Fibroblast of villous mesenchyme (primary cell): ENCODE data around the gene AXIN2. TPM values are rescaled to one million over a fixed set of nuclear protein-coding genes. Genes with fewer than 3 reads are reported as not detected.

Source experiments
- DNase-seq: peaks from one replicate; pipeline ENCODE4 v3.0.0-alpha.2; 2010; ENCODE audit warnings: low read depth
- H3K4me3 ChIP-seq: 2 replicates; pipeline ENCODE4 v1.5.1; 2011; ENCODE audit warnings: low read depth, mild to moderate bottlenecking, low read length
- total RNA-seq: library from RNA; depleted of rRNA; stranded (reverse); fragments of >200 nt; gene quantifications from 2 replicates; pipeline ENCODE4 v1.2.3, GENCODE V29; 2012
- TF ChIP-seq, protein P1 (sequence below): IDR thresholded peaks from 2 replicates; pipeline ENCODE4 v1.5.1; 2012; ENCODE audit warnings: low read depth, mild to moderate bottlenecking, low read length; ENCODE audit not compliant: insufficient read depth

Gene AXIN2
- total RNA-seq, 1 donor: 1.3 TPM

DNA sequence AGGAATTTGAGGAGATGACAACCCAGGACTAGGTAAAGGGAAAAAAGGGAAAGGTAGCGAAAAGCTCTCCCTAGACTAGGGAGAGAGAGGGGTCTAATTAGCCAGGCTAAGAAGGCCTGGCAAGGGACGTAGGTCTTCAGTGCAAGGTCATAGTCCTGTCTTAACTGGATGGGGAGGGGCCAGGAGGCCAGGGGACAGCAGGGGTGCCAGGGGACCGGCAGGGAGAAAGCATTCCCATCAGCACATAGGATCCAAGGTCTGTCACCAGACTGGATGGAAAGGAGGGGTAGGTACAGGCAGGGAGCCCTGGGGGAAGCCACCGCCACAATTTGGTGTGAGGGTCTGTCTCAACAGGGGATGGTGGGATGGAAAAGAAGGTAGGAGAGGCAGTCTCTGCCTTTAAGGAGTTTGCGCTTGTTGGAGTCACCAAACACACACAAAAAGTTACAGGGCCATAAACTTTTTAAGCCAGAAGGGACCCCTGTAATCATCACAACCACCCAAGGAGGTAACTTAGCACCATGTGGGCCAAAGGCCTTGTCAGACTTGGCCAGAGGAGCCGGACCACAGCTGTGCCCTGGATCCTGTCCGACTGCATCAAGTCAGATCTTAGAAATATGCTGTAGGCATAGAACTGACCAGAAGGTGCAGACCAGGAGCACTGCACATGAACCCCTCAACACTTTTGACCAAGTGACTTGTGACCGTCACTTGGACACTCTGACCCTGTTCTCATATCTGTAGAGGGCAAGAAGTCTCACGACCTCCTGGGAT lies 10.0 kb downstream of the AXIN2 start:
- TF ChIP-seq, protein P1, sequence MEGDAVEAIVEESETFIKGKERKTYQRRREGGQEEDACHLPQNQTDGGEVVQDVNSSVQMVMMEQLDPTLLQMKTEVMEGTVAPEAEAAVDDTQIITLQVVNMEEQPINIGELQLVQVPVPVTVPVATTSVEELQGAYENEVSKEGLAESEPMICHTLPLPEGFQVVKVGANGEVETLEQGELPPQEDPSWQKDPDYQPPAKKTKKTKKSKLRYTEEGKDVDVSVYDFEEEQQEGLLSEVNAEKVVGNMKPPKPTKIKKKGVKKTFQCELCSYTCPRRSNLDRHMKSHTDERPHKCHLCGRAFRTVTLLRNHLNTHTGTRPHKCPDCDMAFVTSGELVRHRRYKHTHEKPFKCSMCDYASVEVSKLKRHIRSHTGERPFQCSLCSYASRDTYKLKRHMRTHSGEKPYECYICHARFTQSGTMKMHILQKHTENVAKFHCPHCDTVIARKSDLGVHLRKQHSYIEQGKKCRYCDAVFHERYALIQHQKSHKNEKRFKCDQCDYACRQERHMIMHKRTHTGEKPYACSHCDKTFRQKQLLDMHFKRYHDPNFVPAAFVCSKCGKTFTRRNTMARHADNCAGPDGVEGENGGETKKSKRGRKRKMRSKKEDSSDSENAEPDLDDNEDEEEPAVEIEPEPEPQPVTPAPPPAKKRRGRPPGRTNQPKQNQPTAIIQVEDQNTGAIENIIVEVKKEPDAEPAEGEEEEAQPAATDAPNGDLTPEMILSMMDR: no peak
- H3K4me3 ChIP-seq: no peak overlapping the region
- DNase-seq: no peak

DNA sequence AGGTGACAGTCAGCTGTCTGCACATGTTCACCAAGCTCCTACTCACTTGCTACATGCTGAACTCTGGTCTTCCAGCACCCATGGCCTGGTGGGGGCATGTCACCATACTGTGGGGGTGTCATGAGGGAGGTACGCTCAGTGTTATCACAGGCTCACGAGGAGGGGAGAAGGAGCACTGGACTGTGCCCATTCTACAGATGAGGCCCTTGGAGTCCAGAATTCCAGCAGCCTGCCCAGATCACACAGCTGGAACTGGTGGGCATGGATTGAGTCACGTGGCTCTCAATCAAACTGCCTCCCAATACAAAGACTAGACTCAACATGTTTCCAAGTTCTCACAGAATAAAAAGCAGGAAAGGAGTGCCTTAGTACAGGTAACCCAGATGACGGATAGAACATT lies 10.7 kb downstream of the AXIN2 start:
- TF ChIP-seq, protein P1: no peak
- no peak overlapping the region for H3K4me3 ChIP-seq
- no peak for DNase-seq

DNA sequence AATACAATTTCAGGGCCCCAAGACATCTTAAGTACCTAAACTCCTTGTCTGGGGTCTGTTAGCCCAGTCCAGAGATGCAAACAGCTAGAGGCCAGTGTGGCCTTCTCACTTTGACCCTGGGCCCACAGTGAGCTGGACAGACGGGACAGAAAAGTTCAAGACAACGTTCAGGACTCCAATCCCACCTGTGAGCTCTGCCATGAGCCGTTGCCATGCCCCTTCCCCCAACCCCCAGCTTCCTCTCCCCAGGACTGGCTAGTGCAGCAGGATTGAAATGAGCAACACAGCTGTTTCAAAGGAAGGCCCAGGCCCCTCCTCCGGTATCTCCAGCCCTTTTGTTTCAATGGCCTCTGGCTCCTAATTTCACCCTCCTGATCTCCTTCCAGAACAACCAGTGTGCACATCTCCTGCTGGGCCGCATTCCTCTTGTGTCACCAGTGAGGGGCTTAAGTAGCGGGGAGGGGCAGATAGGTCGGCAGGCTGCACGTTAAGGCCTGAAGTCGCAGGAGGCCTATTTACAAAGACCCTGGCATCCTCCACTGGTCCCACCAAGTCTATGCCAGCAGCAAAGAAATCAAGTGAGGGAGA lies 11.3 kb downstream of the AXIN2 start:
- H3K4me3 ChIP-seq: no peak overlapping the region
- DNase-seq: no peak

DNA sequence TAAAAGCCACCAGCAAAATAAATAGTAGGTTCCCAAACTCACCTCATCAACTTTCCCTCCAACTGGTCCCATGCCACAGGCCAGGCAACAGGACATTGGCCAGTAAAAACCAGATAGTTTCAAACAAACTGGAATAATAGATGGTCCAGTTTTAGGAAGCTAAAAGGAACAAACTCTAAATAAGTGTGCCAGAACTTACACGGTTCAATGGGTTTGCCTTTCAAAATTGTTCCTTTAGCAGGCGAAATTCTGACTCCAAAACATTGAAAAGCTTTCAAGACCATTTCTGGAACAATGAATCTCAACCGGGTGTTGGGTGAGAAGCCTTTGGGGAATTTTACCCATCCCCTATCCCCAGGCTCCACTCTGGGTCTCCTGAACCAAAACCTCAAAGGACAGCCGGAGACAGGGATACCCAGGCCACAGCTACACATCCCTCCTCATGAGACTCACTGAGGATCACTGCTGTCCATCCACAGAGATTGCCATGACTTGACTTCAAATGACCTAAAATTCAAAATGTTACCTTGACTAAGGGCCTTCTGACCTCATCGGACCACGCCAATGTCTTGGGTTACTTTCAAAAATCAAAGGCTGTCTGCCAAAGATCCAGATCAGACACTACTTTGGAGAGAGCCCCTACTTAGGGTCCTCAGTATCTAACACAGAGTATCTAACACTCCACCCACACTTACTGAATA lies 13.0 kb downstream of the AXIN2 start:
- no peak overlapping the region for H3K4me3 ChIP-seq
- TF ChIP-seq, protein P1: no peak
- no peak for DNase-seq

More for the DNA sequence above, 11.3 kb downstream of the AXIN2 start:
- TF ChIP-seq, protein P1: no peak

DNA sequence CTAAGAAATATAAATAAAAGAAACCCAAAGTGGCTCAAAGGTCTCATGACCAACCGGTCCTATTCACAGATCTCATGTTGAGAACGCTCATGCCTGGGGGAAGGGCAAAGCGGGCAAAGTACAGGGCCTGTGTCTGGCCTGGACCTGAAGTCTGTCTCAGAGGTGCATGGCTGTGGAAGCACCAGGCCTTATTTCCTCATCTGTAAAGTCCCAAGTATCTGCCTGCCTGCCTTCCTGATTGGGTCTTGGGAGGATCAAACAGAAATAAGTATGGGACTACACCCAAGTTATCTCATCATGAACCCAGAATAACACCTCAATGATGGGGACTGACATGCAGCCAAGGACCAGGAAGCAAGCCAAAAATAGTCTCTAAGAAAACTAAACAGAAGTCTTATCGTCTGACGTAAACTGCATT lies 14.2 kb downstream of the AXIN2 start:
- DNase-seq: no peak
- TF ChIP-seq, protein P1: no peak
- H3K4me3 ChIP-seq: no peak overlapping the region

DNA sequence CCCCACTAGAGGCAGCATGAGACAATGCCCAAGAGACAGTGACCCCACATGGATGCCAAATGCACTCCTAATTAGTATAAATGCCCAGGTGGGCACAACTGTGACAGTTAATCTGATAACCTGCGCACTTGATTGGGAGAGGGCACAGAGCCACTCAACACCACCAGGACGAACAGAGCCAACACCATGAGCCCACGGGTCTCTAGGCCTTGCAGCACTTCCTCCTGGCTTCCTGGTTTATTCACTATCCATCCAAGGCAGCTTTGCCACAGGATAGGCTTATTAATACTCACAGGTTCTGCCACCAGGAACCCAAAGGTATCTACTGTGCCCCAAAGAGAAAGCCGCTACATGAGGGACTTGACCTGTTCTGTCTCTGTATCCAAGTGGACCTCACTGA lies 14.9 kb downstream of the AXIN2 start:
- TF ChIP-seq, protein P1: no peak
- DNase-seq: no peak
- no peak overlapping the region for H3K4me3 ChIP-seq
